T-cell (primary cell): Measurements from ENCODE around the gene STX2. TPM values are rescaled to one million over a fixed set of nuclear protein-coding genes. Genes with fewer than 3 reads are reported as not detected.
A peak's percentile ranks its signal among the peaks of the same experiment; 100 is the strongest.
"Not testable (repeated sequence)": the region's sequence is repeated elsewhere in the genome, so short reads cannot be mapped to it uniquely, and the experiment has no call there.

Experiments used
- ATAC-seq, 4 experiments: fragments of 200-7000 bp in 3 of 4; fragments of 150-1000 bp in 1 of 4; cut with Tn5 transposase; replicated peaks in 1 of 4; 1 replicate in 3 of 4; 2 replicates in 1 of 4; pipeline ENCODE4 v1.10.0; 2021; ENCODE audit warnings: moderate library complexity in 3 of 4, mild to moderate bottlenecking in 2 of 4, moderate number of reproducible peaks in 1 of 4
- CTCF ChIA-PET, 2 donors: fragments of 300-600 bp; sonication (Branson Sonifier 250); formaldehyde crosslinking; loops; one replicate each; lab custom pipeline; 2022; ENCODE audit warnings: antibody characterized with exemption in 2 of 2; lab: Charles Lee
- POLR2A ChIA-PET, 2 donors: fragments of 300-600 bp; sonication (Branson Sonifier 250); formaldehyde crosslinking; loops; one replicate each; lab custom pipeline; 2022; ENCODE audit warnings: antibody characterized with exemption in 2 of 2; lab: Charles Lee
- DNase-seq, 35 experiments: peaks; one replicate each; pipeline versions ENCODE4 v3.0.0 to v3.0.0-alpha.2; 2013 to 2023
- H3K27ac ChIP-seq: one replicate; pipeline ENCODE4 v1.5.1; 2013; ENCODE audit warnings: low read length
- H3K27me3 ChIP-seq, 2 experiments: replicated peaks in 1 of 2; 1 replicate in 1 of 2; 2 replicates in 1 of 2; pipeline versions ENCODE4 v1.6.1 to v1.7.0; 2013; ENCODE audit warnings: low read length in 1 of 2, mixed read lengths in 1 of 2; ENCODE audit not compliant: control insufficient read depth in 2 of 2, insufficient read depth in 2 of 2; ENCODE audit errors: extremely low read depth in 1 of 2
- H3K36me3 ChIP-seq, 2 donors: 1 replicate in 1 of 2; 2 replicates in 1 of 2; pipeline versions ENCODE4 v1.6.1 to v1.7.0; 2013; ENCODE audit warnings: low read length in 1 of 2; ENCODE audit not compliant: control insufficient read depth in 2 of 2, insufficient read depth in 1 of 2; ENCODE audit errors: extremely low read depth in 1 of 2
- H3K4me1 ChIP-seq, 2 experiments: 1 replicate in 1 of 2; 2 replicates in 1 of 2; pipeline versions ENCODE4 v1.6.1 to v1.7.0; 2013; ENCODE audit warnings: low read length in 2 of 2, mixed read lengths in 1 of 2; ENCODE audit not compliant: insufficient read depth in 2 of 2, control insufficient read depth in 1 of 2; ENCODE audit errors: extremely low read depth in 1 of 2
- H3K4me3 ChIP-seq, 2 donors: 1 replicate in 1 of 2; 2 replicates in 1 of 2; pipeline versions ENCODE4 v1.5.1 to v1.7.0; 2013; ENCODE audit warnings: mild to moderate bottlenecking in 2 of 2, low read length in 1 of 2, moderate library complexity in 1 of 2; ENCODE audit not compliant: control insufficient read depth in 1 of 2; ENCODE audit errors: extremely low read depth in 1 of 2
- H3K9me3 ChIP-seq: 2 replicates; pipeline ENCODE4 v1.7.0; 2013
- H3K27ac Mint-ChIP-seq, 2 donors: one replicate each; pipeline ENCODE4 v1.8.0; 2020 to 2021; ENCODE audit warnings: mild to moderate bottlenecking in 2 of 2, mixed read lengths in 2 of 2
- H3K27me3 Mint-ChIP-seq, 2 donors: one replicate each; pipeline ENCODE4 v1.8.0; 2021 to 2022; ENCODE audit warnings: mixed read lengths in 2 of 2
- H3K36me3 Mint-ChIP-seq: one replicate; pipeline ENCODE4 v1.8.0; 2021; ENCODE audit warnings: mixed read lengths
- H3K4me1 Mint-ChIP-seq, 3 donors: one replicate each; pipeline ENCODE4 v1.8.0; 2020 to 2022; ENCODE audit warnings: mixed read lengths in 3 of 3, mild to moderate bottlenecking in 1 of 3
- H3K4me3 Mint-ChIP-seq, 3 donors: one replicate each; pipeline ENCODE4 v1.8.0; 2020 to 2022; ENCODE audit warnings: mild to moderate bottlenecking in 3 of 3, mixed read lengths in 3 of 3, moderate library complexity in 3 of 3
- H3K9me3 Mint-ChIP-seq, 3 donors: one replicate each; pipeline ENCODE4 v1.8.0; 2020 to 2022; ENCODE audit warnings: mixed read lengths in 3 of 3
- WGBS: methylation state at CpG from one replicate; pipeline ENCODE4 v1.1.5; 2013; ENCODE audit warnings: missing lambda C conversion rate; ENCODE audit not compliant: insufficient coverage; 5-methylcytosine and 5-hydroxymethylcytosine counted together
- total RNA-seq, 35 experiments: library from RNA in 6 of 35; stranded (reverse) in 6 of 35; fragments of 120-200 nt in 1 of 35; gene quantifications; one replicate each; pipeline versions ENCODE4 v1.2.1 to v1.2.4 and lab custom pipeline; 2013 to 2026

Gene STX2
- total RNA-seq, 5 donors from 2014 or later (not counting 1 experiment from before 2014, with no cell fraction given): 21.8 to 26.7 (median 22.8) TPM

DNA sequence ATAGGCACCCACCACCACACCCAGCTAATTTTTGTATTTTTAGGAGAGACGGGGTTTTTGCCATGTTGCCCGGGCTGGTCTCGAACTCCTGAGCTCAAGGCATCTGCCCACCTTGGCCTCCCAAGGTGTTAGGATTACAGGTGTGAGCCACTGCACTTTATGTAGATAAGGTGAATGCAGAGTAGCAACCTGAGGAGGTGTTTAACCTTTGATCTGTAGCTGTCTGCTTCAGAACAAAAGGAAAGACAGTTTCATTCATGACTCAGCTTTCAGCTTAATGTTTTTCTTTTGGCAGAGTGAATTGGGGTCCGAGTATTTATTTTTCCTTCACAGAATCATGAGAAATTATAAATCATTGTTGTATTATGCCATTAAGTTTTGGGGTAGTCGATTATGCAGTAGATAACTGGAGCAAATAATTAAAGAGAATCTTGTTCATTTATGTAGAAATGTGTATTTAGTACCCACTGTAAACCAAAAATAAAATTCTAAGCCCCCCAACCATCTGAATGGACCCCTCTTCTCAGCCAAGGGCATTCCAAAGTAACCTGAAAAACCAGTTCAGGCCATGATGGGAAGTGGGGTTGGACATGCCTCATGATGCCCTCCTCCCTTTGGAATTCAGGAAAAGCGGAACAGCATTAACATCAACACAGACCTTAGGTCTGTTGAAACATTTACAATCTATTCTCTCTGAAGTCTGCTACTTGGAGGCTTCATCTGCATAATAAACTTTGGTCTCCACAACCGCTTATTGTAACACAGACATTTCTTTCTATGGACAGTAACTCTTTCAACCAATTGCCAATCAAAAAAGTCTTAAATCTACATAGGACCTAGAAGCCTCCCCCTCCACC, 10.7 kb upstream of the STX2 start:
- ATAC-seq (no peak), DNase-seq (no peak)
- ChIA-PET CTCF (interaction anchor here in 1 of 2 donors (1.1 kb wide), 1 partner anchor 13 kb away, joined by 3 read pairs; no protein-coding TSS in a partner anchor), POLR2A (no interaction called here)
- H3K27ac ChIP-seq: no peak overlapping the region
- no peaks in the 10 kb centered on the region for H3K9me3 ChIP-seq
- H3K4me3 Mint-ChIP-seq: no peak overlapping the region
- H3K27me3 Mint-ChIP-seq: peaks cover 0 to 5% of the 10 kb centered on the region in 2 donors
- peaks cover 0 to 5% of the 10 kb centered on the region in 2 experiments for H3K27me3 ChIP-seq
- H3K9me3 Mint-ChIP-seq: no peaks in the 10 kb centered on the region
- no peaks in the 10 kb centered on the region for H3K36me3 Mint-ChIP-seq
- no peaks in the 10 kb centered on the region for H3K4me1 ChIP-seq
- H3K4me1 Mint-ChIP-seq: no peaks in the 10 kb centered on the region
- H3K36me3 ChIP-seq: no peaks in the 10 kb centered on the region
- H3K4me3 ChIP-seq: no peak overlapping the region
- WGBS: 88% methylated on average over 4 of the region's 7 CpGs
- H3K27ac Mint-ChIP-seq: no peak overlapping the region

DNA sequence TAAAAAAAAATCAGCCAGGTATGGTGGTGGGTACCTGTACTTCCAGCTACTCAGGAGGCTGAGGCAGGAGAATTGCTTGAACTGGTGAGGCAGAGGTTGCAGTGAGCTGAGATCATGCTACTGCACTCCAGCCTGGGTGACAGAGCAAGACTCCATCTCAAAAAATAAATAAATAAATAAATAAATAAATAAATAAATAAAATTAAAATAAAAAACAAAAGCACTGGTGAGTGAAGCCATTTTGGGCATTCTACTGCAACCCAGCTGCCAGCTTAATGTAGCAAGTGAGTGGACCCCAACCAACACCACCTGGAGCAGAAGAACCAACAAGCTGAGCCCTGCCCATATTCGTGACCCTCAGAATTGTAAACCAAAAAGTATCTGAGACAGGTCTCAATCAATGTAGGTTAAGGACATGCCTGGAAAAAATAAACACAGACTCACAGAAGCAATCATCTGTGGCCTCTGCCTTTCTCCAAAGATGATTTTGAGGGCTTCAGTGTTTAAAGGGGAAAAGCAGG, 9.8 kb upstream of the STX2 start:
- H3K36me3 Mint-ChIP-seq, H3K4me1 Mint-ChIP-seq, H3K27ac ChIP-seq, H3K27me3 ChIP-seq, DNase-seq, H3K27me3 Mint-ChIP-seq, H3K4me3 ChIP-seq, H3K4me3 Mint-ChIP-seq, H3K9me3 Mint-ChIP-seq, H3K36me3 ChIP-seq, ATAC-seq, POLR2A ChIA-PET, H3K4me1 ChIP-seq, H3K9me3 ChIP-seq, H3K27ac Mint-ChIP-seq: not testable (repeated sequence)
- no CpG with 5 or more reads among the region's 1 CpG for WGBS
- CTCF ChIA-PET: interaction anchor here in 1 of 2 donors (1.1 kb wide), 1 partner anchor 12 kb away, joined by 3 read pairs; no protein-coding TSS in a partner anchor

DNA sequence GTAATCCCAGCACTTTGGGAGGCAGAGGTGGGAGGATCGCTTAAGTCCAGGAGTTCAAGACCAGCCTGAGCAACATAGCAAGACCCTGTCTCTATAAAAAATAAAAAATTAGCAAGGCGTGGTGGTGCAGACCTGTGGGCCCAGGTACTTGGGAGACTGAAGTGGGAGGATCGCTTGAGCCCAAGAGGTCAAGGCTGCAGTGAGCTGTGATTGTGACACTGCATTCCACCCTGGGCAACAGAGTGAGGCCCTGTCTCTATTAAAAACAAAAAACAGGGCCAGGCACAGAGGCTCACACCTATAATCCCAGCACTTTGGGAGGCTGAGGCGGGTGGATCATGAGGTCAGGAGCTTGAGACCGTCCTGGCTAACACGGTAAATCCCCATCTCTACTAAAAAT, 9.1 kb upstream of the STX2 start:
- H3K9me3 Mint-ChIP-seq, H3K4me3 Mint-ChIP-seq, H3K9me3 ChIP-seq, H3K27me3 Mint-ChIP-seq, ATAC-seq, H3K27ac ChIP-seq, H3K36me3 Mint-ChIP-seq, H3K27ac Mint-ChIP-seq, H3K4me1 ChIP-seq, POLR2A ChIA-PET, H3K4me1 Mint-ChIP-seq, CTCF ChIA-PET, H3K4me3 ChIP-seq, DNase-seq, H3K36me3 ChIP-seq, H3K27me3 ChIP-seq: not testable (repeated sequence)
- 95% methylated on average over 2 of the region's 6 CpGs for WGBS

DNA sequence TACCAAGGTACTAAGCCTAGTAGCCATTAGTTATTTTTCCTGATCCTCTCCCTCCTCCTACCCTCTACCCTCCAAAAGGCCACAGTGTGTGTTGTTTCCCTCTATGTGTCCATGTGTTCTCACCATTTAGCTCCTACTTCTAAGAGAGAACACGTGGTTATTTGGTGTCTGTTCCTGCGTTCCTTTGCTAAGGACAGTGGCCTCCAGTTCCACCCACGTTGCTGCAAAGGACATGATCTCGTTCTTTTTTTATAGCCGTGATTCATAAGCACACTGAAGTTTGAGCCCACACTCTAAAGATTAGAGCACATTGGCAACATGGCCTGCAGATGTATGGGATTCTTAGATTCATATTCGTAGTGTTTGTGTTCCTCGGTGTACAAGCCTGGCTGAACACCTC, 8.1 kb upstream of the STX2 start:
- no peaks in the 10 kb centered on the region for H3K27me3 Mint-ChIP-seq

DNA sequence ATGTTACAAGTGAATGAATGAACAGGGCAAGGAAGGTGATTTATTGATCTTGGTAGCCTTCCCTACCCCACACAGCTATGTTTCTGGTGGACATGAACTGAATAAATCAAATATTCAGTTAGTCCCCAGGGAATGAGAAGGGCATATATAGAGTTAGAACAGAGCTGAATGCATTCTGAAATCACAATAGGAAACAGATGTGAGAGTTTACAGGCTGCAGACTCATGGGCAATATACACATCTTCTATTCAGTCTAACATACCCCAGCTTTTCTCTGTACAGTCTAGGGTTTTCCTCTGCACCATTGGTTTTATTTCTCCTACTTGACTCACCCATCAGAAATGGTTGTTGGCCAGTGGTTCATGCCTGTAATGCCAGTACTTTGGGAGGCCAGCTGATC, 7.3 kb upstream of the STX2 start:
- CTCF ChIA-PET: interaction anchor here in 1 of 2 donors (0.6 kb wide), 1 partner anchor 22 kb away, joined by 3 read pairs; no protein-coding TSS in a partner anchor
- Mint-ChIP-seq H3K27ac (no peak overlapping the region), H3K27me3 (no peaks in the 10 kb centered on the region), H3K9me3 (no peaks in the 10 kb centered on the region), H3K4me1 (no peaks in the 10 kb centered on the region), H3K4me3 (no peak overlapping the region), H3K36me3 (no peaks in the 10 kb centered on the region)
- DNase-seq (no peak), ATAC-seq (no peak)
- POLR2A ChIA-PET: no interaction called here
- Histone ChIP-seq H3K9me3 (no peaks in the 10 kb centered on the region), H3K4me1 (no peaks in the 10 kb centered on the region), H3K27ac (no peak overlapping the region), H3K4me3 (no peak overlapping the region), H3K36me3 (no peaks in the 10 kb centered on the region), H3K27me3 (no peaks in the 10 kb centered on the region)

More for the DNA sequence above, 8.1 kb upstream of the STX2 start:
- Histone ChIP-seq H3K27me3 (peaks cover 0 to 5% of the 10 kb centered on the region in 2 experiments), H3K36me3 (no peaks in the 10 kb centered on the region), H3K27ac (no peak overlapping the region), H3K4me3 (no peak overlapping the region), H3K9me3 (no peaks in the 10 kb centered on the region), H3K4me1 (no peaks in the 10 kb centered on the region)
- ATAC-seq: no peak
- CTCF ChIA-PET: no interaction called here
- no peak overlapping the region for H3K27ac Mint-ChIP-seq
- no peak for DNase-seq
- H3K9me3 Mint-ChIP-seq: no peaks in the 10 kb centered on the region
- H3K36me3 Mint-ChIP-seq: no peaks in the 10 kb centered on the region
- H3K4me3 Mint-ChIP-seq: no peak overlapping the region
- POLR2A ChIA-PET: no interaction called here
- H3K4me1 Mint-ChIP-seq: no peaks in the 10 kb centered on the region
- WGBS: 68% methylated on average over 6 of the region's 7 CpGs

DNA sequence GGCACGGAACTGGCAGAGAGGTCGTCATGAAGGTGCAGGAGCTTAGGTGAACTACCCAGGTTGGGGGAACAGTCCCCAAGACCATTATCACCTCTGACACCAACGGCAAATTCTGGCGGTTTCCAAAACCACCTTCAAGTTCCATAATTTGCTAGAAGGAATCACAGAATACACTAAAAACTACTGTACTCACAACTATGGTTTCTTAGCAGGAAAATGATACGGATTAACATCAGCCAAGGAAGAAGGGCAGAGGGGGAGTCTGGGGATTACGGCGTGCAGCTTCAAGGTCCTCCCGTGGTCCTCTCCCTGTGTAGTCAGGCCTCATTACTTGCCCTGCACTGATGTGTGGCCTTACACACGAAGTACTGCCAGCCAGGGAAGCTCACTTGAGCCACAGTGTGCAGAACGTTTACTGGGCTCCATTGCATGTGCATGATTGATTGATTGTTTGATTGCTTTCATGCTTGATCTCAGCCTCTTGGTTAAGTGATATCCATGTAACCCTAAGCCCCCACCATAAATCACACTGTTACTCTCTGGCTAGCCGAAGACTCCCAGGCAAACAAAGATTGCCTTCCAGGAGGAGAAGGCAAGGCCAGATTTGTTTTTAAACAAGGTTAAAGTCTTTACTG, 837 bp upstream of the STX2 start:
- no peak for DNase-seq
- no peaks in the 10 kb centered on the region for H3K9me3 Mint-ChIP-seq
- H3K27ac Mint-ChIP-seq: peak overlapping the region; percentile 89 to 90
- no peak for ATAC-seq
- no peaks in the 10 kb centered on the region for H3K27me3 Mint-ChIP-seq
- Histone ChIP-seq H3K36me3 (no peaks in the 10 kb centered on the region), H3K4me1 (peaks cover 8 to 17% of the 10 kb centered on the region in 2 experiments), H3K27ac (peak overlapping the region; percentile 37), H3K9me3 (no peaks in the 10 kb centered on the region), H3K4me3 (peak overlapping the region in 1 of 2 donors; percentile 32), H3K27me3 (no peaks in the 10 kb centered on the region)
- 100% methylated on average over 4 of the region's 11 CpGs for WGBS
- H3K4me1 Mint-ChIP-seq: peaks cover 24 to 33% (median 32%) of the 10 kb centered on the region in 3 donors
- ChIA-PET CTCF (interaction anchor here (0.5 to 1.3 kb wide), 4 partner anchors 13 to 72 kb away, joined by 3 to 7 read pairs (median 4); no protein-coding TSS in a partner anchor), POLR2A (no interaction called here)
- H3K4me3 Mint-ChIP-seq: peak overlapping the region; percentile 69 to 84 (median 73)
- H3K36me3 Mint-ChIP-seq: no peaks in the 10 kb centered on the region
